GM18867 (cell line): ENCODE results near the gene MCC.

Experiments used
- ATAC-seq: cut with Tn5 transposase; IDR thresholded peaks from one replicate; pipeline ENCODE4 v1.9.1; 2021; ENCODE audit warnings: mild to moderate bottlenecking, moderate library complexity; ENCODE audit not compliant: unreplicated experiment

MCC gene

GRCh38 chr5:113063927-113064326 lies 424.3 kb downstream of the MCC start:
- ATAC-seq: no peak

GRCh38 chr5:113062869-113063508 lies 425.3 kb downstream of the MCC start:
- no peak for ATAC-seq

DNA sequence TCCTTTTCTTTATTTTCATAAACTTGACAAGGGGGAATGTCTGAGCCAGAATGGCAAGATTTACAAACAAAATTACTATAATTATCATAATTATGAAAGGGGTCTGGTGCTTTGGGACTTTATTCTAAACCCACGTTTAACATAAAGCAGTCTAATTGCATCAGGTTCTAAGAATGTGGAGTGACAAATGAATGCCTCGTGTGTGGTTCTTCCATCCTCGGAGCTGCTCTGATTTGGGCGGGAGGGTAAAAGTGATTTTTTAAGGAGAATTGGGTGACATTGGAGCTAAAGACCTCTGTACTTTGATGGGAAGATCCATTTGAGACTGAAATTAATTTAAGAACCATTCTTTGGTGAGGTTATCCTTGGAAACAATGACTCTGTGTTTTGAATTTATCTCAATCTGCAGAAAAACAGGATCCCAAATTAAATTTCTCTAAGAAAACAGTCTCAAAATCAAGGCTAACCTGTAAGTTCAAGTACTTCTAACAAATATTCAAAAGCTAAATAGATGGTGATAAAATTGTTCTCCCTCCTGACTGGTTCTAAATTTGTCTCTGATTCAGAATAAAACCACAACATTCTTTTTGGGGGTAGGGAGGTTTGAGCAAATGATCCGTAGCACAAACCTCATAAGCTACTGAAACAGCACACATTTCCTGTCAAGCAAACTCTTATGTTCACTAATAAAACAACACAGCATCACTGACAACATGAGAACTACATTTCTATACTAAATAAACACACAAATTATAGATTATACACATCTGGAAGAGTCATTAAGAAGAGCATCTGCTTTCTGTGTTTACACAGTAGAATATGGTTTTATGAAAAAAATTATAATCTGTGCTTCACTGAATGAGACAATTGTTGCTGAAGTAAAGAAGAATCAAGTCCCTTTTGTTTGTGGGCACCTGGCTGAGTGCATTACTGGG lies 426.1 kb downstream of the MCC start:
- ATAC-seq: no peak

DNA sequence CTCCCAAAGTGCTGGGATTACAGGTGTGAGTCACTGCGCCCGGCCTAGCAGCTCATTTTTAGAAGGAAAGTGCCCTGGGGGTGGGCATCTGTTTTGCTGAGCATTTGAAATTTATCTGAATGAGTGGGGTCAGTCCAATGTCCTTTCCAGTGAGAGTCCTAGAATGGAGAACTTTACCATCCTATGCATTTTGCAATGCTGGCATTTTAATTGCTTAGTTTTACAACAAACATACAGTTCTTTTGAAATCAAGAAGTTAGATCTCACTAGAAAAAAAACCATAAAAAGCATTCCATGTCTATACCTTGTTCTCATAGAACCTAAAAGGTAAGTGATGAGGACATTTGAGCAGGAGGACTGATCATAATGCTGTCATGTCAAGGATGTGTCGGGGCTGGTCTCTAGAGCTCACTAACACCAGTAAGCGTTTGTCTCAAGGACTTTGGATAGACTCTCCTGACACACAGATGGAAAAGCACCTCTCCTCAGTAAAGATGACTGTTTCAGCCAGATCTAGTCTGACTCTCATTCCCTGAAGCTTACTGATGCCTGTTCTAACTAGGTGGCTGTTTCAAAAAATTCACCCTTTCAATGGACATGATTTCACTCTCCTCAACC lies 427.7 kb downstream of the MCC start:
- no peak for ATAC-seq

DNA sequence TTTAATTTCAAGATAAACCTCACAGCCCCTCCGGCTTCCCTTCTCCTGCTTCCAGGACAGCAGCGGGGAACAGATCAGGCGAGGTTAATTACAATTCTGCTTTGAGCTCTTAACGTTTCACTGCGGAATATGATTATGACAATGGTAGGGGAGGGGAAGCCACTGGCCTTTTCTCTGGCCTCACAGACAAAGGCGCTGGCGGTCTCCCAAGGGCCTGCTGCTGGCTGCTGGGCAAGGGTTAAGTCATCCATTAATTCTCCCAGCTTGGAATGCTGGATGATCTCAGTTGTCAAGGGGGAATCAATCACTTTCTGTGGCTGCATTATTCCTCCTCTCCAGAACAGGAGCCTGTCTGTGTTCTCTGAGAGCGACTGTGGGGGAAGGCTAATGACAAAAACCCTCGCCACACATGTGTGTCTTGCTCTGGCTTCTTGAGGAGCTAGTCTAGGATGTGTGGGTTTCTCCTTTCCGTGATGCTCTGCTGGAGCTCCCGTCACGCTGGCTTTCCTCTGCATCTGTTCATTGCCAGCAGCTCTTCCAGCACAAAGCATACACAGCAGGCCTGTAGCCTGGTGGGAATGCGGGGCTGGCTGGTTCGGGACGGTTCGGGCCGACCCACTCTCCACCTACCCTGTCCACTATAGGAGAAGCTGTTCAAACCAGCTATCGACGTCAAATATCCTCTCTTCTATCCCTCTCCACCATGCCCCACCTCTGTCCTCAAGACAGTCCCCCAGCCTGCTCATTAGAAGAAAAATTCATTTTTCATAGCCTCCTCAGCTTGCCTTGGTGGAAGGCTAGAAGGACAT lies 428.8 kb downstream of the MCC start:
- ATAC-seq: no peak

DNA sequence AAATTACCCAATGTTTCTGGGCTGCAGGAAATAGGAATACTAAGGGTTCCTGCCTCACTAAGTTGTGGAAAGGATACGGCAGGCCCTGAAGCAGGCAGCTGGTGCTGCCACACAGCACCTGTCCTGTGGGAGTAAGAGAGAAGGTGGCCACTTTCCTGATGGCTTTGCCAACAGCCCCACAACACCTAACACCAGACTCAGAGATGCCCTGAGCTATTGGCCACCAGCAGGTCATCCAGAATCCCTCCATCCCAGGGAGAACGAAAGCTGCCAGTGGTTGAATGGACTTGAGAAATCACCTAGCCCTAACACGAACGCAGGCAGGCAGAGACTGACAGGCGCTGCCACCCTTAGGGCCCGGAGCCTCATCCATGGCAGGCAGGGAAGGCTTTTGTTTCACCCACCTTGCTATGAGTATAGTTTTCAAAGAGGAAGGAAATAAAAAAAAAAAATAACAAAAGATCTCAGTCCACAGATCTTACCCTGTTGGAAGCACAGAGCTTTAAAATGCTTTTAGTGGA lies 429.5 kb downstream of the MCC start:
- ATAC-seq: no peak

DNA sequence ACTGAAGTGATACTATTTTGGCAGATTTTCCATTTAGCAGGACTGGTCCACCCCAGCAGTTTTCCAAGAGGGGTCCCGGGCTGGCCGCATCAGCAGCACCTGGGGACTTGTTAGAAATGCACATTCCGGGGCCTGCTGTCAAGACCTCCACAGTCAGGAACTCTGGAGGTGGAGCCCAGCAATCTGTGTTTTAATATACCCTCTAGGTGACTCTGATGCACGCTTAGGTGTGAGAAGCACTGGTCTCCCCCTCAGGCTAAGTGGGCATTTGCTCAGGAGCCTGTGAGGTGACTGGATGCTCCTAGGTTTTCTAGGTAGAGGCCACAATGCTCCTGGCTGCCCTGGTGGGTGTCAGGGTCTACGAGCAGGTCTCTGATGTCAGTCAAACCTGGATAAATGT lies 430.0 kb downstream of the MCC start:
- no peak for ATAC-seq

DNA sequence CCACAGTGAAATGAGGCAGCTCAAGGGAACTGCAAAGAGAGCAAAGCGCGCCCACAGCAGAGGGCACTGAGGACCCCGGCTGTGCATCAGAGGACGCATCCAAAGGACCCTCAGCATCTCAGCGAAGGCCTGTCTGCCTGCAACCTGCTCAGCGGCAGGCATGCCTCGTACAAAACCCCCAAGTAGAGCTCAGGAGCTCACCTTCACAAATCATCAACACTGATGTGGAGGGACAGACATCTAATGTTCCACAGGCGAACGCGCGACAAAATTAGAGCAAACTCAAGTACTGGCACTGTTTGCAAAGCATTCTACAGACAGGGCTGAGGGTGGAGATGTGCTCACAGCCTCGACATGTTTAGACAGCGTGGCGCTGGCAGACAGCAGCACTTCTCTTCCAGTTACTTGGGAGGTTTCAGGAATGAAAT lies 430.7 kb downstream of the MCC start:
- no peak for ATAC-seq

DNA sequence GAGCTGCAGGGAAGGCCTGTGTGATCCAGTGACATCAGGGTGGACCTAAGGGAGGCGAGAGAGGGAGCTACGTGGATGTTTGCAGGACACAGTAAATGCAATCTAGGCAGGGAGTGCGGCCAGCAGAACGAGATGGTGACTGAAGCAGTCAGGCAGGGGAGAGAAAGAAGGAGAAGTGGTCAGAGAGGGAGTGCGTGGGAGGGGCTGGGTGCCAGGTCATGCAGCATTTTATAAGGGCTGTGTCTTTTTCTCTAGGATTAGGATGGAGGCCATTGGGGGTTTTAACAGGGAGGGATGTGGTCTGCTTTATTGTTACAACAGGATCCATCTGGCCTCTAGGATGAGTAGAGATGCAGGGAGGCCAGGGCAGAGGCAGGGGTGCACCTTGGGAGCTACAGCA lies 431.3 kb downstream of the MCC start:
- no peak for ATAC-seq

DNA sequence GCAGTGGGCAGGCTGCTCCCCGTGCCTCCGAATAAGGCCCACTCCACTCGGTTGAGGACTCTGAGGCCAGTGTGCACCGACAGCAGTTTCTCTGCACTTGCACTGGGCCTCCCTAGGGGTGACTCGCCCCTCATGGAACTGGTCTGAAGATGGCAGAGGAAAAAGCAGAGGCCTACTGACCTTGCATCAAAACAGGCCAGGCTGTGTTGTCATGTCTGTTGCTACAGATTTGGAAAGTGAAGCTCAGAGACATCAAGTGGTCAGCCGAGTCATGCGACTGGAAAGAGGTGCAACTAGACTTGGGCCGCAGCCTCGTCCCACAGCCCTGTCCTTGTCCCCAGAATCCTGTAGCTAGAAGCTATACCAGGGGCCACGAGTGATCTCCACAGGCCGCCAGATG lies 433.4 kb downstream of the MCC start:
- ATAC-seq: no peak

GRCh38 chr5:113053511-113053995 lies 434.7 kb downstream of the MCC start:
- ATAC-seq: no peak

DNA sequence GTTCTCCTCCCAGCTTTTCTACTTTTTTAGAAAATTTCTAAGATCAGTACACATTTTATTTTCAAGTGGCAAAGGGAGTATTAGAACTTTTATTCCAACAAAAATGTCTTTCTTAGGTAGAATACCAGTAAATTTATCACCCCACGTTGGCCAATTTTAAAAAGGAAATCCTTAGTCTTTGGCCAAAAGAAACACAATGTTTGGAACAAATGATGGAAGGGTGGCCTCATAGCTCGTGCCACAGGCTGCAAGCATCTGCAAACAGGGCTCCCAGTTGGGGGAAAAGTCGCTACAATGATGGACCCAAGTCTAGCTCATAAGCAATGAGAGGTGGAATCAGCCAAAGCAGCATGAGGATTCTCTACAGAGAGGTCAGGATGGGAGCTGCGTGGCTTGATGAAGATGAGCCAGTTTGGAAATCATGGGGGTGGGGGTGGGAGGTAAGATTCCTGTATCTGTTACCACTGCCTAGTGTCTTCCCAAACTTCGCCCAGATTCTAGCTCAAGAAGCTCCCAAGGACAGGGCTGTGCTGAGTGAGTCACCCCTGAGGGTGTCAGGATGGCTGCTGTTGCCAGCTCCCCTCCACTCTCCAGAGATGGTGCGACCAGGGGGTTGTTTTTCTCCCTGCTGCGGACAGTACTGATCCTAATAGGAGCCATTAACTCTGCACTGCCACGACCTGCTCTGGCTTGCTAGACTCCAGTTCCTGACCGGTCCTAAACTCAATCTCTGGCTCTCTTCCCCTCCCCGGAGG lies 436.0 kb downstream of the MCC start:
- ATAC-seq: no peak

DNA sequence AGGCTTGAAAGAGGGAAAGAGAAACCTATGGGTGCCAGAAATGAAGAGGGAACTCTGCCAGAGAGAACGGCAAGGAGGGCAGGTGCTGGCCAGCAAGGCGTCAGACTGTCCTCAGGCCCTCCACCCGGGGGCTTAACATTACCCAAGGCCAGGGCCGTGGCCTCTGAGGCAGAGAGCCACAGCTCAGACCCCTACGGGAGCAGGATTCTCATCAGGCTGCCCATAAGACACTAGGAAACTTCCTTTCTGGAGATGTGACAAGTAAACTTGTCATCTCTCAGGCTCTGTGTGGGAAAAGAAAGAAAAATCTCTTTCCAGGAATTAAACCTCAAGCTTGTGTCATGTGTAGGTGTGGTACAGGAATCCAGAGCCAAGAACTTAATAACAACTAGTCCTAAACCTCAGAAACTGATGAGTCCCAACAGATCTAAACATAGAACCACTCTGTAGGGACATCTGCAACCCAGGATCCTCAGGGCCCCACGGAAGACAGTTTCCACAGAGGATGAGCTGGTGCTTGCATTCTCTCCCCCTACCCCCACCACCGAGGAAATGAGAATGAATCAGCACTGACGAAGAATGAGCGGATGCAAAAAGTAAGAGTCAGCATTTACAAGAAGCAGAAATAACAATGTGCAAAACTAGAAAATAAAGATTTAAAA lies 437.4 kb downstream of the MCC start:
- no peak for ATAC-seq

DNA sequence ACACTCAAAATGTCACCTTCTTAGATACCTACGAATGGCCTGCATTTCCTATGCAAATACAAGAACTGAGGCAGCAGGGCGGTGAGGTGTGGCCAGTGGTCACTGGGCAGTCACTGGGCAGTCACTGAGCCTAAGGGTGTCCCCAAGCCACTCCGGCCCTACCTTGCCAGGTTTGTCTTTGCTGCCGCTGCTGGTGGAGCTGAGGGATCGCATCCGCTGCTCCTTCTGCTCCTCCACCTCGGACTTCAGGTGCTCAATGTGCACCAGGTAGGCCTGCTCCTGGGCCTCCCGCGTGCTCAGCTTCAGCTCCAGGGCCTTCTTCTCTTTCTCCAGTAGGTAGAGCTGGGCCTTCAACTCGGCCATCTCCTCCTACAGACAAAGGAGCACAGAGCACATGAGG lies 439.3 kb downstream of the MCC start:
- ATAC-seq: no peak

GRCh38 chr5:113047733-113048652 lies 440.3 kb downstream of the MCC start:
- ATAC-seq: peak; percentile 95

DNA sequence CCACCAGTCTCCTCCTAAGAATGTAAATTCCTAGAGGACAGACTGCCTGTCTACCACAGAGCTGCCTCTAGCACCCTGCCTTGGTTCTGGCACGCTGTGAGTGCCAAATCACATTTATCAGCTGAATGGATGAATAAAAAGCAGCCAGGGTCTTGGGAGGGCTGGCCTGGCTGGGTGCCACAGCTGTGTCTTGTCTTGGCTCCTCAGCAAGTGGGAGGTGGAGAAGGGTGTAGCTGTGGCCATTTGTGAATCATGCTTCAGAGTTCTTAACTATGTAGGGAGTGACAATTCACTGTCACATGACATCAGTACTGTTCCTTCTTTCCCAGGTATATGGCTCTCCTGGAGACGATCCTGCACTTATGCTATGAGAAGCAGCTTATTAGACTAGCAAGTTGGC lies 441.0 kb downstream of the MCC start:
- no peak for ATAC-seq

- no peak for ATAC-seq
Measured at GRCh38 chr5:113044776-113045465, 443.3 kb downstream of the MCC start.

DNA sequence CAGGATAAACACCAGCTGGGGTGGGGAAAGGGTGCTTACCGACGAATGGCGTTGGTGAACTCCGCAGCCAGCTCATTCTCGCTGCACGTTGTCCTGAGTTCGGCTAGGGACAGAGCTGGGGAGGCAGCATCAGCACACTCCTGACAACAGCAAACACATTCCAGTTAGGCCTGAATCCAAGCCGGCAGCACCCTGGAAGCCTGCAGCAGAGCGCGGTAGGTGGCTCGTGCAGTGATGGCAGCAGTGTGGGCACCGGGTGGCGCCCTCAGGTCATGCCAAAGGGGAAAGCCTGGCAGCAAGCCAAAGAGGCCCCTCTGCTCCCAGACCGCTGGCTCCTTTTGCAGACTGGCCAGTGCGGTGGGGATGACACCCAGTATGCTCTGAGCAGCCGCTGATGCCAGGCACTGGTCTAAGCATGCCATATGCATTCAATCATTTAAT lies 444.7 kb downstream of the MCC start:
- no peak for ATAC-seq
